HG03039 (cell line): ENCODE results near the gene NPPA.

Source experiments
- ATAC-seq: cut with Tn5 transposase; IDR thresholded peaks from one replicate; pipeline ENCODE4 v1.9.1; 2021; ENCODE audit warnings: mild to moderate bottlenecking, moderate library complexity; ENCODE audit not compliant: unreplicated experiment

The NPPA gene

DNA sequence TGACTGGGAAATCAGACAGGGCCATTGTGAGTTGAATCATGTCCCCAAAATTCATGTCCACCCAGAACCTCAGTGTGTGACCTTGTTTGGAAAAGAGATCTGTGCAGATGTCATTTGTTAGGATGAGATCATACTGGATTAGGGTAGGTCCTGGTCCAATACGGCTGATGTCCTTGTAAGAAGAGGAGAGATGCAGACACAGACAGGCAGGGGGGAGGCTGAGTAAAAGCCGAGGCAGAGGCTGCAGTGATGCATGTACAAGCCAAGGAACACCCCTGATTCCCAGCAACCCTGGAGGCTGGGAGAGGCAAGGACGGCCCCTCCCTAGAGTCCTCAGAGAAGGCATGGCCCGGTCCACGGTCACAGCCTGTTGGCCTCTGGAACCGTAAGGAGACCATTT is 27.0 kb upstream of the NPPA start:
- no peak for ATAC-seq

GRCh38 chr1:11874258-11874562 is 26.6 kb upstream of the NPPA start:
- ATAC-seq: no peak

- no peak for ATAC-seq
These were observed 26.0 kb upstream of the NPPA start for GRCh38 chr1:11873395-11874257.

- no peak for ATAC-seq
These were observed 25.0 kb upstream of the NPPA start for GRCh38 chr1:11872545-11872944.

- ATAC-seq: no peak
These were observed 22.1 kb upstream of the NPPA start for GRCh38 chr1:11869650-11870207.

DNA sequence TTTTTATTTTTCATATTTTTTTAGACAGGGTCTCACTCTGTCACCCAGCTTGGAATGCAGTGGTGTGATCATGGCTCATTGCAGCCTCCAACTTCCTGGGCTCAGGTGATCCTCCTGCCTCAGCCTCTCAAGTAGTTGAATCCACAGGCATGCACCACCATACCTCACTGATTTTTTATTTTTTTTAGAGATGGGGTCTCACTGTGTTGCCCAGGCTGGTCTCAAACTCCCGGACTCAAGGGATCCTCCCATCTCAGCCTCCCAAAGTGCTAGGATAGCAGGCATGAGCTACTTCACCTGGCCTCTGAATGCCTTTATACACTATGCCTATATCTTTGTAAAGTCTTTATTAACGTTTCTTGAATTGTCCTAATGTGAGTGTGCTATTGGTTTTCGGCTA is 21.5 kb upstream of the NPPA start:
- no peak for ATAC-seq

DNA sequence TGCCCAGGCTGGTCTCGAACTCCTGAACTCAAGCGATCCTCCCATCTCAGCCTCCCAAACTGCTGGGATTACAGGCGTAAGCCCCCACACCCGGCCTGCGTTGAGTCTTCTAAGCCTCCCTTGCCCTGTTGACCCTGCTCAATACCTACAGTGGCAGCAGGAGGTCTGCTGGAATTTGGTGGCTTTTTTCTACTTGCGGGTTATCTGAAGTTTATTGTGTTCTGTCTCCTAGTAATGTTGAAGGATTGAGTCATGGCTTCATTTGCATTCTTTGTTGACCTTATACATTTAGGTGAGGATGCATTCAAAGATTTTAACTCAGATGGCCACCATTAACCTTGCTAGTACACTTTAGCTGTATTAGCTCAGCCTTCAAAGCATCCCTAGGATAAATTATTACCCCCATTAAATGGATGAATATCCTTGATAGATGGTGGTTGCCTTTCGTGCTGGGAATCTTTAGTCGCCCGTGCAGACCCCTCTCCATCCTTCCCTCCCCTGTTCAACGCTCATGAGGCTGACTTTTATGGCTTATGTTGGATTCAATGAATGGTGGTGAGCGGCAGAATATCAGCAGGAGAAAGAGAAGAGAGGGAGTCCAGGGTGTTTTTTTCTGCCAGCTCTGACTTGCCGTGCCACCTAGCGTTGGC is 20.9 kb upstream of the NPPA start:
- ATAC-seq: no peak

DNA sequence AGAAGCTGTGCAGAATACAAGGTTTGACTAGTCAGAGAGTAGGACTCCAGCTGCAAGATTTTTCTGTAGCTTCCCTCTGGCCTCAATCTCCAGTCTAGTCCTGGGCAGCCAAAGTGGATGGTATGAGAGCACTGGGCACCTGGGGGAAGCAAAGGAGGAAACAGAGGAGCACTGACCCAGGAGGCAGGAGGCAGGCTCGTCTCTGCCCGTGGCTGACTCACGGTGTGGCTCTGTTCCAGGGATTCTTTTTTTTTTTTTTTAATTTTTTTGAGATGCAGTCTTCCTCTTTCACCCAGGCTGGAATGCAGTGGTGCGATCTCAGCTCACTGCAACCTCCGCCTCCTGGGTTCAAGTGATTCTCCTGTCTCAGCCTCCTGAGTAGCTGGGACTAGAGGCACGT is 15.3 kb upstream of the NPPA start:
- no peak for ATAC-seq

GRCh38 chr1:11860587-11860986 is 13.0 kb upstream of the NPPA start:
- ATAC-seq: no peak

- ATAC-seq: no peak
These were observed 12.5 kb upstream of the NPPA start for GRCh38 chr1:11860083-11860482.

GRCh38 chr1:11858968-11859871 is 11.6 kb upstream of the NPPA start:
- no peak for ATAC-seq

- ATAC-seq: no peak
These were observed 11.0 kb upstream of the NPPA start, which contains the start of gene NPPB for GRCh38 chr1:11858613-11858967. TSS of gene NPPB (minus strand) at chr1:11858945. CDS start at chr1:11858833, 112 bp downstream.

DNA sequence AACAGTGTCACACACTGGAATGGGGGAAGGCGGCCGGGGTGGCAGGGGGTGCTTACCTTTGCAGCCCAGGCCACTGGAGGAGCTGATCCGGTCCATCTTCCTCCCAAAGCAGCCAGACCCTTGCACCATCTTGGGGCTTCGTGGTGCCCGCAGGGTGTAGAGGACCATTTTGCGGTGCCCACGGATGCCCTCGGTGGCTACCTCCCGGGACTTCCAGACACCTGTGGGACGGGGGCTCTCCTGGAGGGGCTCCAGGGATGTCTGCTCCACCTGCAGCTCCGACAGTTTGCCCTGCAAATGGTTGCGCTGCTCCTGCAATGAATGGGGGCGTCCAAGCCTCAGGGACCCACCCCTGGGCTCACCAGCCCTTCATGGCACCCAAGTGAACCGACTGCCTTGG is 10.6 kb upstream of the NPPA start:
- no peak for ATAC-seq

DNA sequence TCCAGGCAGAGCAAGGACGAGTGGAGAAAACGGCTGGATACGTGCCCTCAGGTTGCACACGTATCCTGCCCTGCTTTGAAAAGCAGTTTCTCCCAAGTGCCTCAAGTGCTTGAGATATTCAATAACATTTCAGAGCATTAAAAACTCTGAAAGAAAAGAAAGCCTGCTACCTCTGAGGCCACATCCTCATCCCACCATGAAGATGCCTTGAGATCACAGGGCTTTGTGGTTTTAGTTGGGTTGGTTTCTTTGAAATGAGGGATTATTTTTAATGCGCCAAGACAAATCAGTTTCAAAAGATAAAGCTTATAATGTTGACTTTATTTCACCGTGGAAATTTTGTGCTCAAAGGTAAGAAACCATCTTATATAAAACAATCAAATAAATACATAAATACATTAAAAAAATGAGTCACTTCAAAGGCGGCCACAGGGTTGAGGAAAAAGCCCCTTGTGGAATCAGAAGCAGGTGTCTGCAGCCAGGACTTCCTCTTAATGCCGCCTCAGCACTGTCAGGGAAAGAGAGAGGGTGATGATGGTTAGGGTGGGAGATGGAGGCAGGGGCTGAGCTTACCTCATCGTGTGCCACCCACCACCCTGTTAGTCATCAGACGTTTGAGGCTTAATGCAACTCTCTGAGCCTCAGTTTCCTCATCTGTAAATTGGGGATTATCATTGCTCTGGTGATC is 9.7 kb upstream of the NPPA start:
- ATAC-seq: no peak

DNA sequence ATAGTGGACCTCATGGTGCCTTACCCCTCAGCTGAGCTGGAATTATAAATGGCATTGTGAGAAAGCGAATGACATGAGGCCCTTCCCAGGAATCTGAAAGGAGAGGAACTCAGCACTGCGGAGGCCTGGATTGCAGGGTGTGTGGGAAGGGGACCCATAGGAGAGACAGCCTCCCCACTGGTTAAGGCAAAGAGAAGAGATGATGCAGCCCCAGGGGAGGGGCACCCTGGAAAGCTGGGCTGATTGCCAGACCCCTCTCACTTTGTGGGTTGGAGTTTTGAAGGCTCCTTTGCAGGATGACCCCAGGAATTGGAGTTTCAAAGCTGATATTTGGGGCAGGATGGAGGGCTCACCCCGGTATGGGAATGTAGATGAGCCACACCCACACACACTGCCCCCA is 9.1 kb upstream of the NPPA start:
- no peak for ATAC-seq

- no peak for ATAC-seq
These were observed 7.8 kb upstream of the NPPA start for GRCh38 chr1:11855430-11855829.

GRCh38 chr1:11854519-11854918 is 6.9 kb upstream of the NPPA start:
- no peak for ATAC-seq

DNA sequence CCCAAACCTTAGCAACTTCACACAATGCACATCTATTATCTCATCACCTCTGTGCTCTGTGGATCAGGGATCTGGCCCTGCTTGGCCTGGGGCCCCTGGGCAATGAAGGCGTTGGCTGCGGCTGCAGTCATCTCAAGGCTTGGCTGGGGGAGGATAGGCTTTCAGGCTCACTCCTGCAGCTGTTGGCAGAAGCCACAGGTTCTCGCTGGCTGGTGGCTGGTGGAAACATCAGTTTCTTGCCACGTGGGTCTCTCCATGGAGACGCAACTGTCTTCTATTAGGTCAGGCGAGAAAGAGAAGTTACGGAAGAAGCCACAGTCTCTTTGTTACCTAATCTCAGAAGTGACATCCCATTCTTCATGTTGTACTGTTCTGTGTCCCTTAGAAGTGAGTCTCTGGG is 3.6 kb upstream of the NPPA start:
- no peak for ATAC-seq

DNA sequence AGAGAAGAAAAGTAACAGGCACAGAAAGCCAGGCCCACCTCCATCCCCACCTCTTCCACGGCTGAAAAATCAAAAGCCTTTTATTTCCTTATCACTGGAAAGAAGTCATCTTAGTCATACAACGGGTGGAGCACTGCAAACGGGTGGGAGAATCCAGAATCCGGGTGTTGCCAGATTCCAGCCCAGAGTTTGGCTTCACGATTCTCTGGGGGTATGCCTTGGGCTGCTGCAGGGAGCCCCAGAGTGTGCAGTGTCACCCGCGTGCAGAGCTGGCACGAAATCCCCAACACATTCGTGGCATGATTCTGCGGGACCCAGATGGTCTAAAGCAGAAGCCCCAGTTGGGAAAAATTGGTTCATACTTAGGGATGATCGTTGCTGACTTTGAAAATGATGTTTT is 2.6 kb upstream of the NPPA start:
- no peak for ATAC-seq

GRCh38 chr1:11848373-11848700 is 754 bp upstream of the NPPA start:
- ATAC-seq: no peak
